A673 (cell line): Measurements from ENCODE around the gene SMIM41.

Experiments used
- EZH2 ChIP-seq: fragments of 200-600 bp; sonication (generic); IDR thresholded peaks from 2 replicates; pipeline ENCODE4 v1.6.1; 2017; ENCODE audit warnings: borderline replicate concordance, low read depth, mild to moderate bottlenecking, mixed read lengths, antibody characterized with exemption, low read length; ENCODE audit not compliant: poor library complexity, severe bottlenecking
- TF ChIP-seq, protein P1 (sequence below): fragments of 300-800, 200-600 bp; sonication (generic); conservative IDR thresholded peaks from 2 replicates; pipeline ENCODE4 v1.5.1; 2017; ENCODE audit warnings: low read depth, mild to moderate bottlenecking, antibody characterized with exemption, low read length, moderate library complexity, mixed read lengths

DNA sequence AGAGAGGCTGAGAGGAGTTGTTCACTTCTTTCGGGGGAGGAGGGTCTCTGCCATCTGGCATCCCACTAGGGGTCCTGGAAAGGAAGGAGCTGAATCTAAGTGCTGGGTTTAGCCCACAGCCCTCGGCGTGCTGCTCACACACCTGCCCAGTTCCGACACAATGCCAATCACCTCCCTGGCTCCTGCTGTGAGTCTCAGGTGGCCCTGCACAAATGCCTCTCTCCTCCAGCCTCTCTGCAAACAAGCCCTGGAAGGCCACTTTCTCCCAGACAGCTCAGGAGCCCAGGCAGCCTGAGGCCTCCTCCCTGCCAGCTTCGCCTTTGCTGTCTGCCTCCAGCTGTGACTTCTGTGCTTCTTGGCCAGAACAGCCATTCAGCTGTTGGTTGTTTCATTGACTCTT lies 51.2 kb downstream of the SMIM41 start:
- TF ChIP-seq, protein P1, sequence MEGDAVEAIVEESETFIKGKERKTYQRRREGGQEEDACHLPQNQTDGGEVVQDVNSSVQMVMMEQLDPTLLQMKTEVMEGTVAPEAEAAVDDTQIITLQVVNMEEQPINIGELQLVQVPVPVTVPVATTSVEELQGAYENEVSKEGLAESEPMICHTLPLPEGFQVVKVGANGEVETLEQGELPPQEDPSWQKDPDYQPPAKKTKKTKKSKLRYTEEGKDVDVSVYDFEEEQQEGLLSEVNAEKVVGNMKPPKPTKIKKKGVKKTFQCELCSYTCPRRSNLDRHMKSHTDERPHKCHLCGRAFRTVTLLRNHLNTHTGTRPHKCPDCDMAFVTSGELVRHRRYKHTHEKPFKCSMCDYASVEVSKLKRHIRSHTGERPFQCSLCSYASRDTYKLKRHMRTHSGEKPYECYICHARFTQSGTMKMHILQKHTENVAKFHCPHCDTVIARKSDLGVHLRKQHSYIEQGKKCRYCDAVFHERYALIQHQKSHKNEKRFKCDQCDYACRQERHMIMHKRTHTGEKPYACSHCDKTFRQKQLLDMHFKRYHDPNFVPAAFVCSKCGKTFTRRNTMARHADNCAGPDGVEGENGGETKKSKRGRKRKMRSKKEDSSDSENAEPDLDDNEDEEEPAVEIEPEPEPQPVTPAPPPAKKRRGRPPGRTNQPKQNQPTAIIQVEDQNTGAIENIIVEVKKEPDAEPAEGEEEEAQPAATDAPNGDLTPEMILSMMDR = no peak
- no peak for TF ChIP-seq EZH2
